ENCODE results near the gene ALG6.
"Not testable (repeated sequence)": the region's sequence is repeated elsewhere in the genome, so short reads cannot be mapped to it uniquely, and the experiment has no call there.

The ALG6 gene

GRCh38 chr1:63414691-63415365 is 47.4 kb downstream of the ALG6 start:
- no peak for DNase-seq (ENCODE audit: low read depth)

- no peak for DNase-seq (ENCODE audit: low read depth)
Observed at GRCh38 chr1:63418101-63418500, 50.7 kb downstream of the ALG6 start.

GRCh38 chr1:63420746-63421145 is 53.3 kb downstream of the ALG6 start:
- not testable (repeated sequence) for DNase-seq (ENCODE audit: low read depth)

GRCh38 chr1:63423649-63424048 is 56.2 kb downstream of the ALG6 start:
- no peak for DNase-seq (ENCODE audit: low read depth)

GRCh38 chr1:63428815-63429214 is 61.4 kb downstream of the ALG6 start:
- DNase-seq (ENCODE audit: low read depth) = no peak

GRCh38 chr1:63429281-63429680 is 61.9 kb downstream of the ALG6 start:
- no peak for DNase-seq (ENCODE audit: low read depth)

- DNase-seq (ENCODE audit: low read depth) = no peak
Observed at GRCh38 chr1:63435161-63435560, 67.7 kb downstream of the ALG6 start.

- no peak for DNase-seq (ENCODE audit: low read depth)
Observed at GRCh38 chr1:63442141-63442475, 74.7 kb downstream of the ALG6 start.

- DNase-seq (ENCODE audit: low read depth) = no peak
Observed at GRCh38 chr1:63448731-63449246, 81.4 kb downstream of the ALG6 start.

- no peak for DNase-seq (ENCODE audit: low read depth)
Observed at GRCh38 chr1:63450416-63450815, 83.0 kb downstream of the ALG6 start.

GRCh38 chr1:63453232-63453631 is 85.8 kb downstream of the ALG6 start:
- no peak for DNase-seq (ENCODE audit: low read depth)

GRCh38 chr1:63454269-63454668 is 86.8 kb downstream of the ALG6 start:
- no peak for DNase-seq (ENCODE audit: low read depth)

- DNase-seq (ENCODE audit: low read depth) = no peak
Observed at GRCh38 chr1:63458750-63459149, 91.3 kb downstream of the ALG6 start.

- no peak for DNase-seq (ENCODE audit: low read depth)
Observed at GRCh38 chr1:63461661-63462230, 94.3 kb downstream of the ALG6 start.

- no peak for DNase-seq (ENCODE audit: low read depth)
Observed at GRCh38 chr1:63463248-63463647, 95.8 kb downstream of the ALG6 start.

- no peak for DNase-seq (ENCODE audit: low read depth)
Observed at GRCh38 chr1:63466181-63466580, 98.8 kb downstream of the ALG6 start.

- no peak for DNase-seq (ENCODE audit: low read depth)
Observed at GRCh38 chr1:63466759-63467158, 99.3 kb downstream of the ALG6 start.

GRCh38 chr1:63468683-63469082 is 101.3 kb downstream of the ALG6 start:
- DNase-seq (ENCODE audit: low read depth) = not testable (repeated sequence)

GRCh38 chr1:63475761-63476160 is 108.3 kb downstream of the ALG6 start:
- no peak for DNase-seq (ENCODE audit: low read depth)

GRCh38 chr1:63480057-63480456 is 112.6 kb downstream of the ALG6 start:
- no peak for DNase-seq (ENCODE audit: low read depth)

GRCh38 chr1:63486629-63487028 is 119.2 kb downstream of the ALG6 start:
- DNase-seq (ENCODE audit: low read depth) = no peak

GRCh38 chr1:63487336-63488065 is 120.1 kb downstream of the ALG6 start:
- DNase-seq (ENCODE audit: low read depth) = no peak

Data from activated T-cell treated with anti-CD3 and anti-CD28 coated beads for 48 hours (primary cell).